ENCODE results near the gene DNM1.
A peak's percentile ranks its signal among the peaks of the same experiment; 100 is the strongest.

The DNM1 gene

DNA sequence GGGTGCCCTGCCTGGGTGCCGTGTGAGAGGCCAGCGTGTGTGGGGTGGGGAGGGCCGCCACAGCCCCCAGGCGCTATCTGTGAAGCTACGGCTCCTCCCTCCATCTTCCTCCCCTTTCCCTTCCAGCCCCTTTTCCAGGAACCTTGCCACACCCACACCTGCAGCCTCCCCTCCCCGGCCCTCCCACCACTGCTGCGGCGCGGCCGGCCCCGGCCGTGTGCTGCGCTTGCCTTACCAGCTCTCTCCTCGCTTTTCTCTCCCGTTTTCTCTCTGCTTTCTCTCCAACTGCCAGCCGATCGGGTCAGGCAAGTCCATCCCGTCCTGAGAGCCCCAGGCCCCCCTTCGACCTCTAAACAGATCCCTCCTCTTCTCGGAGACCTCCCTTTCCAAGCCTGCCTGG lies 51.2 kb downstream of the DNM1 start:
- Mint-ChIP-seq H3K36me3 (ENCODE audit: low read depth) (peaks cover 2% of the 10 kb centered on the region), H3K27me3 (no peaks in the 10 kb centered on the region), H3K27ac (no peak overlapping the region), H3K9me3 (no peaks in the 10 kb centered on the region), H3K4me1 (peaks cover 11% of the 10 kb centered on the region), H3K4me3 (no peak overlapping the region)
- DNase-seq (no peak), ATAC-seq (no peak)

DNA sequence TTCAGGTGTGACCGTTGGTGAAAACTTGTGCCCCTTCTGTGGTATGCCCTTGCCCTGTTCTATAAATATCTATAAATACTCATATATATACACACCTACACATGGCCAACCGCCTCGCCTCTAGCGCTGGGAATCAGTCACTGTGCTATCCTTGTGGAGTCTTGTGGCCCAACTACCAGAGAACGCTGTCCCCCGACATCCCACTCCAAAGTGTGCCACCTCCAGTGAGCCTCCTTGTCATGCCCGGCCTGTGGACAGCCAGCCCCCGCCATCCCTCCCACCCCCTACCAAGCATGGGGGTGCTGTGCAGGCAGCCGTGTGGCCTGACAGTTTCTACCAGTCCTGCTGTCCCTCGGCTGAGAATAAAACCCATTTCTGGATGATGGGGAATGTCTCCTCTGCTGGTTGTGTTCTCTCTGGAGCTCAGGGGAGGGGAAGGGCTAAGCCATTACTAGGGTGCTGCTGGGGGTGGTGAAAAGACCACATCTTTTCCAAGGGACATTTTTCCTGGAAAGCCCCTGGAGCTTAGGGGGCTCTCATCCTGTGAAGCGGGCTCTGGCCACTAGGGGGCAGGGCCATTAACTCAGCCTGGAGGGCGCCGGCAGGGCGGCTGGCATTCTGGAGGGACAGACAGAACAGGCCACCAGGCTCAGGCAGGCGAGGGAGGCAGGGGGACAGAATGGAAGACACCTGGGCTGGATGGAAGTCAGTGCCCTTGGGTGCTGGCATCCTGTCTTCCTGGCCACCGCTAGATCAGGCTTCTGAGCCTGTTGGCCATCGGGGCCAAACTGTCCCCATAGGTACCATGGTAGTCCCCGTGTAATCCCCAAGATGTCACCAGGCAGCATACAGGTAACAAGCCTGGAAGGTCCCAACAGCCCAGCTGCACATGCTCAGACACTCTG lies 51.9 kb downstream of the DNM1 start:
- Mint-ChIP-seq H3K27me3 (no peaks in the 10 kb centered on the region), H3K36me3 (ENCODE audit: low read depth) (peaks cover 2% of the 10 kb centered on the region), H3K4me1 (peaks cover 6% of the 10 kb centered on the region), H3K9me3 (no peaks in the 10 kb centered on the region), H3K27ac (no peak overlapping the region), H3K4me3 (no peak overlapping the region)
- DNase-seq (peak; percentile 71), ATAC-seq (peak; percentile 33)

DNA sequence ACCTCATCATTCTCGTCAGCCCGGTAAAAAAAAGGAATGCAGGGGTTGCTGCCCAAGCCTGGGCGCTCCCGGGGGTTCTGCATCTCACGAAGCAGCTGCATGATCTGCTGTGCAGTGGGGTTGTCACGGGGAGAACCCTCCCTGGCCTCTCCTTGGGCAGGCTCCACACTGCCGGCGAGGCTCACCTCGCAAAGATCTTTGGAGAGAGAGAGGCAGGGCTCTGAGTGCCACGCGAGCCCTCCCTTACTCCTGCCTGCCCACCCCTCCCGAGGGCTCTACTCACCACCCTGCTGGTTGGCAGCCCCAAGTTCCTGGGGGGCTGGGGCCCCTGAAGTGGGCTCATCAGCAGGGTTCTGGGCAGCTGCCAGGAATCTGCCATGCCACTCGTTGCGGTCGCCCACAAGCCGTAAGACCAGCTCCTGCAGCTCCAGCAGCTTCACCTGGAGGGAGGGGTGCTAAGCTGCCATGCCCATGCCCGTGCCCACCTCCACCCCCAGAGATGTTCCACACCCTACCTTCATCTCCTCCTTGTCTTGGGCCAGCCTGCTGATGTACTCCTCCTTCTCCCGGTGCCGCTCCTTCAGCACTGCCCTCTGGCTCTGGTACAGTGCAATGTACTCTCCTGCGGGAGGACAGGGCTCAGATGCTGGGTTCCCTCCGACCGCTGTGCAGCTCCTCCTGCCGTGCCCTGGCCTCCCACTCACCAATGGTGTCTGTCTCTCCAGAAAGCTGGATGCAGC lies 54.1 kb downstream of the DNM1 start:
- Mint-ChIP-seq H3K27ac (no peak overlapping the region), H3K9me3 (no peaks in the 10 kb centered on the region)
- no peak for ATAC-seq

DNA sequence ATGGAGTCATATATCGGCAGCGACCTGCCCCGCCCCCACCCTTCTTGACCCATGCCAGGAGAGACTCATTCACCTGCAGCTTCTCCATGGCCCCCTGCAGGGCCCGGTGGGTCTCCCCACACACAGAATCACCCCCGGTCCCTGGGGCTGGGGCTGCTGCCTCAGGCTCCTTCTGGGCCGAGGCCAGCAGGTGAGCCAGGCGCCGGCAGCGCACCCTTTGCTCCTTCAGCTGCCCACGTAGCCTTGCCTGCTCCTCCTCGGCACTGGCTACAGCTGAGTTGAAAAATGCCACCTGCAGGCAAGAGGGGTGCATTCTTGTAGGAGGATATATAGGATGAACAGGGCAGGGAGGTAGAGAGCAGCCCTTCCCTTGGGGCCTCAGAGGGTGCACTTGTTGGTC lies 54.7 kb downstream of the DNM1 start:
- no peak for ATAC-seq
- Mint-ChIP-seq H3K9me3 (no peaks in the 10 kb centered on the region), H3K4me1 (no peaks in the 10 kb centered on the region), H3K27ac (no peak overlapping the region), H3K27me3 (no peaks in the 10 kb centered on the region), H3K36me3 (ENCODE audit: low read depth) (peaks cover 19% of the 10 kb centered on the region), H3K4me3 (no peak overlapping the region)
- no peak for DNase-seq

More for the DNA sequence above, 54.1 kb downstream of the DNM1 start:
- H3K4me3 Mint-ChIP-seq: no peak overlapping the region
- H3K4me1 Mint-ChIP-seq: no peaks in the 10 kb centered on the region
- H3K36me3 Mint-ChIP-seq (ENCODE audit: low read depth): peaks cover 15% of the 10 kb centered on the region
- H3K27me3 Mint-ChIP-seq: no peaks in the 10 kb centered on the region
- no peak for DNase-seq

DNA sequence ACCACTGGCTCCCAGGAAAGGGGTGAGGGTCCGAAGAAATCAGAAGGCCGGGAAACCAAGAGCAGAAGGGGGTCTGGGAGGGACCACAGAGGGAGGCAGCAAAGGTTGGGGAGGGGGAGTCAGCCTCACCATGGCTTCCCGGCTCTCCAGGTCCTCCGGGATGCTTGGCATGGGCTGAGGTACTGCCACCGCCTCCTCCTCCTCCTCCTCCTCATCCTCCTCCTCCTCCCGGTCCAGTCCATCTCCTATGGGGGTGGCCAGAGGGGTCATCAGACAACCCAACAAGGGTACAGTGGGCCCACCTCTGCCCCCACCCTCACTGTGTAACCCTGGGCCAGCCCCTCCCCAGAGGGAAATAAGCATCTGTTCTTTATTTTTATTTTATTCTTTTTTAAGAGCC lies 55.1 kb downstream of the DNM1 start:
- DNase-seq (no peak), ATAC-seq (no peak)
- H3K9me3 Mint-ChIP-seq: no peaks in the 10 kb centered on the region
- no peaks in the 10 kb centered on the region for H3K27me3 Mint-ChIP-seq
- no peak overlapping the region for H3K4me3 Mint-ChIP-seq
- peaks cover 22% of the 10 kb centered on the region for H3K36me3 Mint-ChIP-seq (ENCODE audit: low read depth)
- H3K4me1 Mint-ChIP-seq: no peaks in the 10 kb centered on the region
- H3K27ac Mint-ChIP-seq: no peak overlapping the region

DNA sequence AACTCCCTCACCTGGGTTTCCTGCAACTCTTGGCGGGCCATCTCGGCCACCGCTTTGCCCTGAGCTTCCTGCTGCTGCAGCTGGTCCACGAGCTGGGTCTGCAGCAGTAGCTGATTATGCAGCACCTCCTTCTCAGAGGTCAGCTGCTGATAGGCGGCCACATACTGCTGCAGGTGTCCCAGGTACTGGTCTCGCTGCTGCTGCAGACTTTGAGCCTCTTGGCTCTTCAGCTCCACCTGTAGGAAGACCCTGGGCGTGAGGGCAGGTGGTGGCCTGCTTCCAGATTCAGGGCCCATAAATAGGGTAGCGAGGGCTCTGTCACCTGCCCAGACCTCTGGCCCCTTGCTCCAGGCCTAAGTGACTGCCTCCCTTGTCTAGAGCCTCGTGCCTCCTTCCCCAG lies 56.0 kb downstream of the DNM1 start:
- no peaks in the 10 kb centered on the region for H3K9me3 Mint-ChIP-seq
- no peak overlapping the region for H3K27ac Mint-ChIP-seq
- no peaks in the 10 kb centered on the region for H3K4me1 Mint-ChIP-seq
- H3K36me3 Mint-ChIP-seq (ENCODE audit: low read depth): peaks cover 22% of the 10 kb centered on the region
- DNase-seq (no peak), ATAC-seq (no peak)
- H3K27me3 Mint-ChIP-seq: no peaks in the 10 kb centered on the region
- no peak overlapping the region for H3K4me3 Mint-ChIP-seq

DNA sequence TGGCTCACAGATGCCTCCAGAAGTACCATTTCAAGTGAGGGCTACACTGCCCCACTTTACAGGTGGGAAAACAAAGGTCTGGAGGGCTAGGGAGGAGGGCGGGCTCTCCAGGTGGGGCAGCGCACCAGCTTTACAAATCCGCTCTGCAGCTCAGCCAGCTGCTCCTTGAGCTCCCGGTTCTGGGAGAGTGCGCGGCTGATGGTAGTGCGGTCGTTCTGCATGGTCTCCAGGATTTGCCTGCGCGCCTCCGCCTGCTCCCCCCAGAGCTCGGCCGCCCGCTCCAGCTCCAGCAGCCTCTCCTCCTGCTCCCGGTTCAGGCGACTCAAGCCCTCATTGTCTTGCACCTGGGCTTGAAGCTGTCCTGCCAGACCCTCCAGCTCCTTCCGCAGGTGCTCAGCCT lies 57.2 kb downstream of the DNM1 start:
- no peak overlapping the region for H3K4me3 Mint-ChIP-seq
- H3K27me3 Mint-ChIP-seq: no peaks in the 10 kb centered on the region
- no peak for ATAC-seq
- no peaks in the 10 kb centered on the region for H3K9me3 Mint-ChIP-seq
- no peak overlapping the region for H3K27ac Mint-ChIP-seq
- H3K4me1 Mint-ChIP-seq: no peaks in the 10 kb centered on the region
- peaks cover 29% of the 10 kb centered on the region for H3K36me3 Mint-ChIP-seq (ENCODE audit: low read depth)
- DNase-seq: no peak

DNA sequence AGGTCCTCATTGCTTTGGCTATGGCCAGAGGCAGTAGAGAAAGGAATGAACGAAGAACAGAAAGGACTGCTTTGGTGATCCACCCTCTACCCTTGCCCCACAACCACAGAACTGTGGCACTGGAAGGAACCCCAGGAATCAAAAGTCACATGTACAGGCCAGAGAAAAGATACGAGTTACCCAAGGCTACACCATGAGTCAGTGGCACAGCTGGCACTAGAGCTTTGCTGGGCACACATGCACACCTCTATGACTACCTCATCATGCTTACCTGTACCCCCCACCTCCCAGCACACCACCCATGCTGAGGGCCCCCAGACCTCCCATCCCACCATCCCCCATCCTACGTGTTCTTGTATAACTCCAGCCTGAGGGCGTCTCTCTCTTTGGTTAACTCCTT lies 59.5 kb downstream of the DNM1 start:
- Mint-ChIP-seq H3K9me3 (no peaks in the 10 kb centered on the region), H3K4me3 (no peak overlapping the region), H3K36me3 (ENCODE audit: low read depth) (peaks cover 27% of the 10 kb centered on the region), H3K27me3 (no peaks in the 10 kb centered on the region), H3K27ac (no peak overlapping the region), H3K4me1 (no peaks in the 10 kb centered on the region)
- no peak for DNase-seq
- no peak for ATAC-seq

DNA sequence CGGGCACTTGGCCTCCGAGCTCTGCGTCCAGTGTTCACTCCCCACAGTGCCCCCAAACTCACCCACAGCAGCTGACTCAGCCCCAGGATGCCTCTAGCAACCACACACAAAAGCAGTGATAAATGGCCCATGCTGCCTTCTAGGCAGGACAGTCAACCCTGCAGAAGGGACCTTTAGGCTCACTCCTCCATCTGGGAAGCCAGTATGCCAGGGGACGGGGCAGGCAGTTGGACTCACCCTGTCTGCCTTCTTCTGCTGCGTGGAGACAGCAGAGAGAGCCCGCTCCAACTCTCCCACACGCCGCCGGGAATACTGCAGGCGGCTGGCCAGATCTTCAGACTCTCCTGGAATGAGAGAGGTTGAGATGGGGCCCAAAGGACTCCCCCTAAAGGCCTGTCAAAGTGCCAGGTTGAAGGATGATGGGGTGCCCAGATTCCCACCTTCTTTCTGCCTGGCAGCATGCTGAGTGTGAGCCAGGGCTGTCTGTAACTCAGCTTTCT lies 62.2 kb downstream of the DNM1 start:
- no peak for DNase-seq
- no peaks in the 10 kb centered on the region for H3K4me1 Mint-ChIP-seq
- no peak for ATAC-seq
- peaks cover 27% of the 10 kb centered on the region for H3K36me3 Mint-ChIP-seq (ENCODE audit: low read depth)
- no peak overlapping the region for H3K4me3 Mint-ChIP-seq
- no peaks in the 10 kb centered on the region for H3K9me3 Mint-ChIP-seq
- no peaks in the 10 kb centered on the region for H3K27me3 Mint-ChIP-seq
- H3K27ac Mint-ChIP-seq: no peak overlapping the region

DNA sequence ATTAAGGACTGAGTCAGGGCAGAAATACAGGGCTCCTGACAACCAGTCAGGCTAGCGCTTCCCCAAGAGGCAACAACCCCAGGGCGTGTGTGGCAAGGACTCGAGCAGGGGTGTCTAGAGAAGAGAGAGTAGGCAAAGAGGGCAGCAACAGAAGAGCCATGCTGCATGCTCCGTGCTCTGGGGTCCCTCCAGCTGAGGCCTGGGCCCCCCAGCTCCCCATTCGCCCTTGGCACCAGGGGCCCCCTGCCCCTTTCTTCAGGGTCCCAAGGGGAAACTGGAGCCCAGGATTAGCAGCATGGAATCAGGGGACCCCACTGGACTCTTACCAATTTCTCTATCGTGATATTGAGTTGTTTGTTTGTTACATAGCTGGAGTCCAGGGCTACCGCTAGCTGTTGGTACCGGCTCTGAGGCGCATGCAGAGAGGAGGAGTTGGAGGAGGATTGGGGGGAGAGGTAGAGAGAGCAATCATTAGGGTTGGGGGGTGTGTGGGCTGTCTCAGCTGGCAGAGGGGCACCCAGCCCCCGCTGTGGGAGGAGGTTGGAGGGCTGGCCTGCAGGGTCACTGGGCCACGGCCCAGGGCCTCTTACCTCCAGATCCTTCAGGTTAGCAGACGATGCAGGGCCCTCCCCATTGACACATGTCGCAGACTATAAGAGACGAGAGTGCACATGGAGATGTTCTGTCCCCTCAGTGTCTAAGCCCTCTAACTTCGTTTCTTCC lies 63.9 kb downstream of the DNM1 start:
- H3K27ac Mint-ChIP-seq: no peak overlapping the region
- no peak overlapping the region for H3K4me3 Mint-ChIP-seq
- ATAC-seq: no peak
- H3K4me1 Mint-ChIP-seq: no peaks in the 10 kb centered on the region
- no peak for DNase-seq
- no peaks in the 10 kb centered on the region for H3K9me3 Mint-ChIP-seq
- H3K27me3 Mint-ChIP-seq: no peaks in the 10 kb centered on the region
- peaks cover 17% of the 10 kb centered on the region for H3K36me3 Mint-ChIP-seq (ENCODE audit: low read depth)

DNA sequence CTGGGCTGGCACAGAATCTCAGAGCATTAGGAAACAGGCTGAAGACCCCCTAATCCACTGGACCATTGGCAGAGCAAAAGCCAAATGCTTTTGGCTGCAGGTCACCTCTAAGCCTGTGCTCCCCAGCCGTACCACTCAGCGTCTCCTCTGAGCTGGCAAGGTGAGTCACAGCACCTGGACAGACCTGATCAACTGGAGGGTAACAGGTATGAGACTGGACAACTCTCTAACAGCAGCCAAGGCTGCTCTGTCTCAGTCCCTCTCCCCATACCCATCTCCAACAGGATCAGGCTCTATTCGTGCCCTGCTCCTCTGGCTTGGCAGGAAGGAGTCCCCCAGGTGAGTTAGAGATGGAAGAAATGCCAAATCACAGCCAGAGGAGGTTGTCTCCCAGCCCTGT lies 67.9 kb downstream of the DNM1 start:
- H3K4me1 Mint-ChIP-seq: peaks cover 18% of the 10 kb centered on the region
- H3K36me3 Mint-ChIP-seq (ENCODE audit: low read depth): peaks cover 5% of the 10 kb centered on the region

DNA sequence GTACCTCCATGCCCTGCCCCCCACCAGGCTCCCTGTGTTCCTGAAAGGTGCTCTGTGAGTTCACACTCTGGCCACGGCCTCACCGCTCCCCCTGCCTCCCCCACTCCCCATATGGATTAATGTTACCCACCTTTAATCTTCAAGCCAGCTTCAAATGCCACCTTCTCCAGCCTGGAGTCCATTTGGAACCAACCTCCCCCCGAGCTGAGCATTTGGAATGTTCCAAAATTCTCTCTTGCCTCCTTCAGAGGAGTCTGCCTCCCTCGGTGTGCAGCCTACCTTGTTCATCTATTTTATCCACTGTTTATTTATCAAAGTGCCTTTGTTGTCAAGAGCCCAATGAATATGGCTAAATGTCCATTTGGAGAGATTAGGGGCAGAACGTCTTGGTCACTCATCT lies 68.3 kb downstream of the DNM1 start:
- H3K36me3 Mint-ChIP-seq (ENCODE audit: low read depth): peaks cover 9% of the 10 kb centered on the region
- DNase-seq: no peak
- peaks cover 5% of the 10 kb centered on the region for H3K27me3 Mint-ChIP-seq
- no peak for ATAC-seq
- peaks cover 22% of the 10 kb centered on the region for H3K4me1 Mint-ChIP-seq
- no peak overlapping the region for H3K27ac Mint-ChIP-seq
- no peaks in the 10 kb centered on the region for H3K9me3 Mint-ChIP-seq
- H3K4me3 Mint-ChIP-seq: no peak overlapping the region

More for the DNA sequence above, 67.9 kb downstream of the DNM1 start:
- no peak overlapping the region for H3K27ac Mint-ChIP-seq
- ATAC-seq (no peak), DNase-seq (no peak)
- peaks cover 2% of the 10 kb centered on the region for H3K27me3 Mint-ChIP-seq
- no peak overlapping the region for H3K4me3 Mint-ChIP-seq
- no peaks in the 10 kb centered on the region for H3K9me3 Mint-ChIP-seq

DNA sequence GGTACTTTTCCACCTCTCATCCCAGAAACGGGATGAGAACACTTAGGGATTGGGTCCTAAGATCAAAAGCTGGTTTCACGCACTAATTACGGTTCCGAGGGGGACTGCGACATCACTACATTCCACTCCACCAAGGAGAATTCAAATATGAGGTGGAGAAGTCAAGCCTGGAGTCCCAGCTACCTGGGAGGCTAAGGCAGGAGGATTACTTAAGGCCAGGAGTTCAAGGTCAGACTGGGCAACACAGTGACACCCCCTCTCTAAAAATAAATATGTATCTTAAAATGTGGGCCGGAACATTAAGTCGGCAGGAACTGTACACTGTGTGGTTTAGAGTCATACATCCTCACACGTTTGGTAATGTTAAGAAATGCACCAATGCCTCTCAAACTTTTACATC lies 71.1 kb downstream of the DNM1 start:
- ATAC-seq: no peak

DNA sequence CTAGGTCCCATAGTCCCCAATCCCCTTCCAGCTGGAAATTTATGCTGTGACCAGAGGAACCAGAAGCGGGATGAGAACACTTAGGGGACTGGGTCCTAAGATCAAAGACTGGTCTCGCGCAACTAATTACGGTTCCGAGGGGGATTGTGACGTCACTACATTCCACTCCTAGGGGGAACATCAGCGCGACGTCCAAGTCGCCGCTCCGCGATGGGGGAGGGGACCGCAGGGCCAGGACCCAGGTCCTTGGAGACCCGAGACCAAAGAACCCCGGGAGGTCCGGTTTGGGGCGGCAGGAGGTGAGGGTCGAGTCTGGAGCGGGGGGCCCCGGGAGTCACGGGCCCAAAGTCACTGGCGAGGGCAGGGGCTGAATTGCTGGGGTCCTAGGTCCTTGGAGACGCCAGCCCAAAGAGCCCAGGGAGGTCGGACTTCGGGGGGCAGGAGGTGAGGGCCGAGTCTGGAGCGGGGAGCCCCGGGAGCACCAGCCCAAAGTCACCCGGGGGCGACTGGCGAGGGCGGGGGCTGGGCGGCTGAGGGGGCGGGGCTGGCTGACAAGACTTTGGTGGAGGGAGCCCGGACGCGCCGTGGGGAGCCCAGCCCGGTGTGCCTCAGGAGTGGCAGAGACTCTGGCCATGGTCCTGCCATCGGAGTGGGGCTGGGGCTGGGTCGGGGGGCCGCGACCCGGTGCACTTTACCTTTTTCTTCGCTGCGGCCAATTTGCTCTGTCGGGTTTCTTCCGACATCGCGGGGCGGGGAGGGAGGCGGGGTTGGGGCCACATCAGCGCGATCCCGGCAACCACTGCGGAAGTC lies 72.2 kb downstream of the DNM1 start, which contains the start of gene GOLGA2:
Gene GOLGA2 (minus strand): TSS at position 810 of the 810 bp plus-strand sequence. CDS start 31 bp downstream, at position 779.
- Mint-ChIP-seq H3K36me3 (ENCODE audit: low read depth) (peaks cover 9% of the 10 kb centered on the region), H3K4me3 (peak within 1 kb of the TSS; percentile 97), H3K9me3 (no peaks in the 10 kb centered on the region), H3K27ac (peak within 1 kb of the TSS; percentile 93), H3K4me1 (peaks cover 42% of the 10 kb centered on the region), H3K27me3 (peaks cover 5% of the 10 kb centered on the region)
- peak; percentile 20 for DNase-seq
- ATAC-seq: peak; percentile 64

More for the DNA sequence above, 71.1 kb downstream of the DNM1 start:
- Mint-ChIP-seq H3K4me3 (peak overlapping the region; percentile 97), H3K9me3 (no peaks in the 10 kb centered on the region), H3K27me3 (peaks cover 5% of the 10 kb centered on the region), H3K36me3 (ENCODE audit: low read depth) (peaks cover 9% of the 10 kb centered on the region), H3K27ac (no peak overlapping the region), H3K4me1 (peaks cover 40% of the 10 kb centered on the region)
- DNase-seq: no peak

Measured in activated naive CD8-positive, alpha-beta T cell treated with anti-CD3 and anti-CD28 coated beads, Interleukin-2, amount 50 U/mL, for 24 hours (primary cell).